H1 (cell line): ENCODE results near the gene LOC101059915.

Experiments used
- KDM1A ChIP-seq: fragments of 200-600, 300-600 bp; sonication (generic); IDR thresholded peaks from 2 replicates; pipeline ENCODE4 v1.7.1; 2016; ENCODE audit warnings: mild to moderate bottlenecking, low read length, borderline replicate concordance
- ZNF274 ChIP-seq: IDR thresholded peaks from 2 replicates; pipeline ENCODE4 v1.7.0; 2012; ENCODE audit warnings: low read length, borderline replicate concordance; ENCODE audit errors: extremely low read depth

GRCh38 chrX:71665747-71666146 lies 1.6 kb upstream of the LOC101059915 start:
- no peak for TF ChIP-seq ZNF274
- no peak for TF ChIP-seq KDM1A
